IPS DF 19.7 (cell line): ENCODE results near the gene SDK2.
"Not testable (repeated sequence)": the region's sequence is repeated elsewhere in the genome, so short reads cannot be mapped to it uniquely, and the experiment has no call there.

Source experiments
- DNase-seq: peaks from one replicate; pipeline ENCODE4 v3.0.0-alpha.2; 2013; ENCODE audit warnings: low read depth, low spot score

The SDK2 gene

GRCh38 chr17:73349138-73349537 lies 295.1 kb downstream of the SDK2 start:
- DNase-seq: no peak

- DNase-seq: no peak
Measured at GRCh38 chr17:73348829-73349095, 295.5 kb downstream of the SDK2 start.

- no peak for DNase-seq
Measured at GRCh38 chr17:73348018-73348828, 296.0 kb downstream of the SDK2 start.

- DNase-seq: no peak
Measured at GRCh38 chr17:73347351-73347750, 296.9 kb downstream of the SDK2 start.

GRCh38 chr17:73346501-73347162 lies 297.6 kb downstream of the SDK2 start:
- no peak for DNase-seq

- DNase-seq: no peak
Measured at GRCh38 chr17:73343739-73344454, 300.3 kb downstream of the SDK2 start.

- DNase-seq: no peak
Measured at GRCh38 chr17:73343168-73343634, 301.0 kb downstream of the SDK2 start.

GRCh38 chr17:73342541-73343167 lies 301.6 kb downstream of the SDK2 start:
- no peak for DNase-seq

- no peak for DNase-seq
Measured at GRCh38 chr17:73342050-73342522, 302.2 kb downstream of the SDK2 start.

GRCh38 chr17:73341350-73342049 lies 302.7 kb downstream of the SDK2 start:
- DNase-seq: no peak

- DNase-seq: no peak
Measured at GRCh38 chr17:73340093-73340596, 304.1 kb downstream of the SDK2 start.

- no peak for DNase-seq
Measured at GRCh38 chr17:73338566-73339197, 305.6 kb downstream of the SDK2 start.

- no peak for DNase-seq
Measured at GRCh38 chr17:73338050-73338521, 306.2 kb downstream of the SDK2 start.

GRCh38 chr17:73337330-73337710 lies 306.9 kb downstream of the SDK2 start:
- no peak for DNase-seq

- DNase-seq: no peak
Measured at GRCh38 chr17:73336408-73337329, 307.6 kb downstream of the SDK2 start.

GRCh38 chr17:73335591-73336407 lies 308.4 kb downstream of the SDK2 start:
- DNase-seq: no peak

- DNase-seq: no peak
Measured at GRCh38 chr17:73334771-73335513, 309.3 kb downstream of the SDK2 start.

GRCh38 chr17:73333445-73333844 lies 310.8 kb downstream of the SDK2 start:
- DNase-seq: not testable (repeated sequence)
